Measurements from ENCODE around the gene MACROH2A1.

The MACROH2A1 gene

GRCh38 chr5:135396459-135397055 lies 2.5 kb downstream of the MACROH2A1 start:
- no peak for DNase-seq

GRCh38 chr5:135395866-135396265 lies 3.2 kb downstream of the MACROH2A1 start:
- no peak for DNase-seq

- DNase-seq, result no peak
Observed at GRCh38 chr5:135395451-135395850, 3.6 kb downstream of the MACROH2A1 start.

- no peak for DNase-seq
Observed at GRCh38 chr5:135394095-135394494, 4.9 kb downstream of the MACROH2A1 start.

- DNase-seq, result no peak
Observed at GRCh38 chr5:135393691-135394090, 5.3 kb downstream of the MACROH2A1 start.

GRCh38 chr5:135393229-135393628 lies 5.8 kb downstream of the MACROH2A1 start:
- DNase-seq, result no peak

- no peak for DNase-seq
Observed at GRCh38 chr5:135392256-135392655, 6.8 kb downstream of the MACROH2A1 start.

- no peak for DNase-seq
Observed at GRCh38 chr5:135391869-135392255, 7.2 kb downstream of the MACROH2A1 start.

GRCh38 chr5:135391116-135391868 lies 7.7 kb downstream of the MACROH2A1 start:
- DNase-seq, result no peak

- no peak for DNase-seq
Observed at GRCh38 chr5:135388860-135389435, 10.1 kb downstream of the MACROH2A1 start.

GRCh38 chr5:135387629-135387960 lies 11.4 kb downstream of the MACROH2A1 start:
- DNase-seq, result no peak

GRCh38 chr5:135386886-135387628 lies 12.0 kb downstream of the MACROH2A1 start:
- no peak for DNase-seq

GRCh38 chr5:135386096-135386495 lies 12.9 kb downstream of the MACROH2A1 start:
- DNase-seq, result no peak

GRCh38 chr5:135385576-135385975 lies 13.5 kb downstream of the MACROH2A1 start:
- no peak for DNase-seq

GRCh38 chr5:135384898-135385297 lies 14.1 kb downstream of the MACROH2A1 start:
- DNase-seq, result no peak

- DNase-seq, result no peak
Observed at GRCh38 chr5:135383803-135384495, 15.1 kb downstream of the MACROH2A1 start.

GRCh38 chr5:135382981-135383380 lies 16.1 kb downstream of the MACROH2A1 start:
- DNase-seq, result no peak

GRCh38 chr5:135382106-135382790 lies 16.8 kb downstream of the MACROH2A1 start:
- no peak for DNase-seq

- DNase-seq, result no peak
Observed at GRCh38 chr5:135379046-135379654, 19.9 kb downstream of the MACROH2A1 start.

- DNase-seq, result no peak
Observed at GRCh38 chr5:135377751-135378680, 21.0 kb downstream of the MACROH2A1 start.
